Calu3 (cell line): ENCODE measurements around the gene PTPRC. TPM values are rescaled to one million over a fixed set of nuclear protein-coding genes. Genes with fewer than 3 reads are reported as not detected.

ENCODE experiments used
- BruUV-seq: library from RNA; stranded (reverse); fragments of 400-500 nt; replicated peaks from 2 replicates; lab custom pipeline; 2021; lab: Mats Ljungman, UMichigan
- CTCF ChIA-PET: fragments of 300-600 bp; sonication (Branson Sonifier 250); formaldehyde crosslinking; loops from one replicate; lab custom pipeline; 2022; ENCODE audit warnings: antibody characterized with exemption; lab: Charles Lee
- DNase-seq: peaks from one replicate; pipeline ENCODE4 v3.0.0; 2022
- H3K27ac Mint-ChIP-seq: one replicate; pipeline ENCODE4 v1.8.0; 2022; ENCODE audit warnings: mixed read lengths; ENCODE audit not compliant: unreplicated experiment
- H3K27me3 Mint-ChIP-seq: one replicate; pipeline ENCODE4 v1.8.0; 2022; ENCODE audit warnings: mixed read lengths; ENCODE audit not compliant: unreplicated experiment
- H3K36me3 Mint-ChIP-seq: one replicate; pipeline ENCODE4 v1.8.0; 2022; ENCODE audit warnings: mild to moderate bottlenecking, moderate library complexity, mixed read lengths; ENCODE audit not compliant: insufficient read depth, unreplicated experiment
- H3K4me1 Mint-ChIP-seq: one replicate; pipeline ENCODE4 v1.8.0; 2022; ENCODE audit warnings: mild to moderate bottlenecking, low read depth, mixed read lengths; ENCODE audit not compliant: unreplicated experiment
- H3K4me3 Mint-ChIP-seq: one replicate; pipeline ENCODE4 v1.8.0; 2022; ENCODE audit warnings: mild to moderate bottlenecking, low read depth, moderate library complexity, mixed read lengths; ENCODE audit not compliant: unreplicated experiment
- H3K9me3 Mint-ChIP-seq: one replicate; pipeline ENCODE4 v1.8.0; 2022; ENCODE audit warnings: low read depth, mixed read lengths; ENCODE audit not compliant: unreplicated experiment
- CTCF ChIP-seq: fragments of 200-600 bp; IDR thresholded peaks from one replicate; pipeline ENCODE4 v1.8.0; 2022; ENCODE audit warnings: antibody characterized with exemption; ENCODE audit not compliant: unreplicated experiment
- intact Hi-C: fragments of 100-400 bp; cut with micrococcal nuclease; formaldehyde crosslinking; loops from one replicate; pipeline ENCODE4 v1.10.0; 2022; ENCODE audit not compliant: unreplicated experiment
- total RNA-seq: library from RNA; stranded (reverse); gene quantifications from 2 replicates; pipeline ENCODE4 v1.2.3, GENCODE V29; 2022

Gene PTPRC
- total RNA-seq, 1 experiment from 2014 or later = not detected

GRCh38 chr1:198741744-198742143 lies 102.9 kb downstream of the PTPRC start:
- no peaks in the 10 kb centered on the region for H3K27me3 Mint-ChIP-seq
- CTCF ChIA-PET = interaction anchor here (0.7 kb wide), 1 partner anchor 423 kb away, joined by 3 read pairs; no protein-coding TSS in a partner anchor
- TF ChIP-seq CTCF = no peak
- no peak for DNase-seq
- no peaks in the 10 kb centered on the region for H3K4me1 Mint-ChIP-seq
- H3K9me3 Mint-ChIP-seq = peaks cover 4% of the 10 kb centered on the region
- no TSS peak for BruUV-seq
- H3K4me3 Mint-ChIP-seq = no peak overlapping the region
- no peak overlapping the region for H3K27ac Mint-ChIP-seq
- intact Hi-C loops = no loop called here
- H3K36me3 Mint-ChIP-seq = no peaks in the 10 kb centered on the region

GRCh38 chr1:198747127-198747526 lies 108.3 kb downstream of the PTPRC start:
- CTCF ChIA-PET = no interaction called here
- intact Hi-C loops = no loop called here
- Mint-ChIP-seq H3K36me3 (no peaks in the 10 kb centered on the region), H3K4me1 (no peaks in the 10 kb centered on the region), H3K27me3 (no peaks in the 10 kb centered on the region), H3K27ac (no peak overlapping the region), H3K4me3 (no peak overlapping the region), H3K9me3 (no peaks in the 10 kb centered on the region)
- TF ChIP-seq CTCF = no peak
- no peak for DNase-seq
- no TSS peak for BruUV-seq

GRCh38 chr1:198749279-198749678 lies 110.4 kb downstream of the PTPRC start:
- intact Hi-C loops = no loop called here
- DNase-seq = no peak
- H3K4me1 Mint-ChIP-seq = no peaks in the 10 kb centered on the region
- H3K9me3 Mint-ChIP-seq = no peaks in the 10 kb centered on the region
- no TSS peak for BruUV-seq
- no peaks in the 10 kb centered on the region for H3K27me3 Mint-ChIP-seq
- no peaks in the 10 kb centered on the region for H3K36me3 Mint-ChIP-seq
- H3K4me3 Mint-ChIP-seq = no peak overlapping the region
- TF ChIP-seq CTCF = no peak
- H3K27ac Mint-ChIP-seq = no peak overlapping the region
- CTCF ChIA-PET = no interaction called here

- CTCF ChIA-PET = no interaction called here
- no peaks in the 10 kb centered on the region for H3K27me3 Mint-ChIP-seq
- no peaks in the 10 kb centered on the region for H3K9me3 Mint-ChIP-seq
- no peak for DNase-seq
- H3K27ac Mint-ChIP-seq = no peak overlapping the region
- no peaks in the 10 kb centered on the region for H3K36me3 Mint-ChIP-seq
- no peak overlapping the region for H3K4me3 Mint-ChIP-seq
- BruUV-seq = no TSS peak
- no peaks in the 10 kb centered on the region for H3K4me1 Mint-ChIP-seq
- TF ChIP-seq CTCF = no peak
- intact Hi-C loops = no loop called here
Observed at GRCh38 chr1:198750081-198750480, 111.2 kb downstream of the PTPRC start.
